ENCODE results near the gene HTT-AS. TPM values are rescaled to one million over a fixed set of nuclear protein-coding genes. Genes with fewer than 3 reads are reported as not detected.

HTT-AS gene
- polyA plus RNA-seq, 1 donor from 2014 or later = not detected

DNA sequence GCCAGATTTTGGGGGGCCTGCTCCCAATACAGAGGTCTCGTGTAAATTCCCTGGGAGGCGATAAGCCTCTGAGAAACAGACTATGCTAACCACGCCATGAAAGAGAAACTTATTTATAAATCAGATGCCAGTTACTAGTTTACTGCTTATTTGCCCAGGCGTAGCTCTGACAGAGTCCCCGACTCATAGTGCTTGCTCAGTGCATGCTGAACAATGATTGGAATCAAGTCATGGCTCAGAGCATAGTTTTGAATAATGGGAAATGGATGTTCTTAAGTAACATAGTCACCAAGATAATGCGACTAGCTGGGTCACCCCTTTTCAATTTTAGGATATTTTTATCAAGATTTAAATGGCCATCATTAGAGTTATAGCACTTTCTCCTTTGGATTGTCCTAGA is 40.0 kb upstream of the HTT-AS start:
- Histone ChIP-seq H3K36me3 (ENCODE audit: insufficient read depth, low read length) (peaks cover 10% of the 10 kb centered on the region), H3K27me3 (ENCODE audit: insufficient read depth, low read depth, low read length) (no peaks in the 10 kb centered on the region), H3K9ac (ENCODE audit: low read length) (no peak overlapping the region), H3K79me2 (replicated peaks; ENCODE audit: insufficient read depth, low read length) (no peaks in the 10 kb centered on the region), H3K9me3 (ENCODE audit: low read length) (no peaks in the 10 kb centered on the region), H4K20me1 (ENCODE audit: insufficient read depth) (no peaks in the 10 kb centered on the region), H3F3A (ENCODE audit: insufficient read depth, low read length, poor library complexity, severe bottlenecking) (no peaks in the 10 kb centered on the region), H3K27ac (ENCODE audit: low read length) (no peak overlapping the region), H3K4me2 (ENCODE audit: low read length) (no peak overlapping the region), H3K4me3 (ENCODE audit: low read length) (no peak overlapping the region), H3K9me2 (ENCODE audit: insufficient read depth, low read length) (no peaks in the 10 kb centered on the region), H2AFZ (ENCODE audit: low read depth, low read length) (no peak overlapping the region)
- TF ChIP-seq POLR2AphosphoS5 (IDR thresholded peaks at IDR 0.05) (no peak), RAD21 (conservative IDR thresholded peaks at IDR 0.05) (no peak), EZH2 (IDR thresholded peaks at IDR 0.05; ENCODE audit: borderline replicate concordance, insufficient read depth, low read length, poor library complexity, severe bottlenecking) (no peak), TAF1 (IDR thresholded peaks at IDR 0.05; ENCODE audit: low read depth) (no peak), EP300 (conservative IDR thresholded peaks at IDR 0.05; ENCODE audit: poor library complexity, severe bottlenecking) (no peak), SMC3 (conservative IDR thresholded peaks at IDR 0.05; ENCODE audit: poor library complexity) (no peak), MXI1 (conservative IDR thresholded peaks at IDR 0.05; ENCODE audit: poor library complexity, severe bottlenecking) (no peak)
- TF ChIP-seq, protein P1, sequence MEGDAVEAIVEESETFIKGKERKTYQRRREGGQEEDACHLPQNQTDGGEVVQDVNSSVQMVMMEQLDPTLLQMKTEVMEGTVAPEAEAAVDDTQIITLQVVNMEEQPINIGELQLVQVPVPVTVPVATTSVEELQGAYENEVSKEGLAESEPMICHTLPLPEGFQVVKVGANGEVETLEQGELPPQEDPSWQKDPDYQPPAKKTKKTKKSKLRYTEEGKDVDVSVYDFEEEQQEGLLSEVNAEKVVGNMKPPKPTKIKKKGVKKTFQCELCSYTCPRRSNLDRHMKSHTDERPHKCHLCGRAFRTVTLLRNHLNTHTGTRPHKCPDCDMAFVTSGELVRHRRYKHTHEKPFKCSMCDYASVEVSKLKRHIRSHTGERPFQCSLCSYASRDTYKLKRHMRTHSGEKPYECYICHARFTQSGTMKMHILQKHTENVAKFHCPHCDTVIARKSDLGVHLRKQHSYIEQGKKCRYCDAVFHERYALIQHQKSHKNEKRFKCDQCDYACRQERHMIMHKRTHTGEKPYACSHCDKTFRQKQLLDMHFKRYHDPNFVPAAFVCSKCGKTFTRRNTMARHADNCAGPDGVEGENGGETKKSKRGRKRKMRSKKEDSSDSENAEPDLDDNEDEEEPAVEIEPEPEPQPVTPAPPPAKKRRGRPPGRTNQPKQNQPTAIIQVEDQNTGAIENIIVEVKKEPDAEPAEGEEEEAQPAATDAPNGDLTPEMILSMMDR (IDR thresholded peaks at IDR 0.05; ENCODE audit: poor library complexity, severe bottlenecking) = no peak
- TF ChIP-seq, protein P2, sequence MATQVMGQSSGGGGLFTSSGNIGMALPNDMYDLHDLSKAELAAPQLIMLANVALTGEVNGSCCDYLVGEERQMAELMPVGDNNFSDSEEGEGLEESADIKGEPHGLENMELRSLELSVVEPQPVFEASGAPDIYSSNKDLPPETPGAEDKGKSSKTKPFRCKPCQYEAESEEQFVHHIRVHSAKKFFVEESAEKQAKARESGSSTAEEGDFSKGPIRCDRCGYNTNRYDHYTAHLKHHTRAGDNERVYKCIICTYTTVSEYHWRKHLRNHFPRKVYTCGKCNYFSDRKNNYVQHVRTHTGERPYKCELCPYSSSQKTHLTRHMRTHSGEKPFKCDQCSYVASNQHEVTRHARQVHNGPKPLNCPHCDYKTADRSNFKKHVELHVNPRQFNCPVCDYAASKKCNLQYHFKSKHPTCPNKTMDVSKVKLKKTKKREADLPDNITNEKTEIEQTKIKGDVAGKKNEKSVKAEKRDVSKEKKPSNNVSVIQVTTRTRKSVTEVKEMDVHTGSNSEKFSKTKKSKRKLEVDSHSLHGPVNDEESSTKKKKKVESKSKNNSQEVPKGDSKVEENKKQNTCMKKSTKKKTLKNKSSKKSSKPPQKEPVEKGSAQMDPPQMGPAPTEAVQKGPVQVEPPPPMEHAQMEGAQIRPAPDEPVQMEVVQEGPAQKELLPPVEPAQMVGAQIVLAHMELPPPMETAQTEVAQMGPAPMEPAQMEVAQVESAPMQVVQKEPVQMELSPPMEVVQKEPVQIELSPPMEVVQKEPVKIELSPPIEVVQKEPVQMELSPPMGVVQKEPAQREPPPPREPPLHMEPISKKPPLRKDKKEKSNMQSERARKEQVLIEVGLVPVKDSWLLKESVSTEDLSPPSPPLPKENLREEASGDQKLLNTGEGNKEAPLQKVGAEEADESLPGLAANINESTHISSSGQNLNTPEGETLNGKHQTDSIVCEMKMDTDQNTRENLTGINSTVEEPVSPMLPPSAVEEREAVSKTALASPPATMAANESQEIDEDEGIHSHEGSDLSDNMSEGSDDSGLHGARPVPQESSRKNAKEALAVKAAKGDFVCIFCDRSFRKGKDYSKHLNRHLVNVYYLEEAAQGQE (IDR thresholded peaks at IDR 0.05; ENCODE audit: borderline replicate concordance) = no peak

DNA sequence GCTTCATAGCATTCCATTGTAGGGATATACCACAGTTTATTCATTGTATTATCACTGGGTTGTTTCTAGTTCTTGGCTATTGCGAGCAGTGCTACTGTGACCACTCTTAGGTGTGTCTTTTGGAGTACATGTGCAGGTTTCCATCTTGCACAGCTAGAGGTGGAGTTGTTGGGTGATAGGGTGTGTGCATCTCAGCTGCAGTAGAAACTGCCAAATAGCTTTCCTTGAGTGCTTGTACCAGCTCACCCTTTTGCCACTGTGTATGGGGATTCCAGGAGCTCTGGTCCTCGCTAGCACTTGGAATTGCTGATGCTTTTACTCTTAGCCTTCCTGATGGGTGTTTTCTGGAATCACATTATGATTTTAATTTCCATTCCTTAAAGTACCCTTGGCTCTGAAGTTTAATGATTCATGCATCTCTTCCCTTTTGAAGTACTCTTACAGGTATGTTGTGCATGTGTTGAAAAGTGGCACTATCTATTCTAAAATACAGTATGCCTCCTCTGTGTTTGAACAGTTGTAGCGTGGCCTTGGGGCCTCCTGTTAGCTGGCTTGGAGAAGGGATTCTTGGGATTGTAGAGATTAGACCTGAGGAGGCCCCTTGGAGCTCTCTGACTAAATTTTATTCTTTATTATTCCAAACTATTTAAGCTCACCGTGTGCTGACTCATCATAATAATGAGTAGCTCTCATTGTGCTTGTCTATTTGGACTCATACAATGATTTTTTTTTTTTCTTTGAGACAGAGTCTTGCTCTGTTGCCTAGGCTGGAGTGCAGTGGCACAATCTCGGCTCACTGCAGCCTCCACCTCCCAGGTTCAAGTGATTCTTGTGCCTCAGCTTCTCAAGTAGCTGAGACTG is 38.5 kb upstream of the HTT-AS start:
- no peaks in the 10 kb centered on the region for H3K9me3 ChIP-seq (ENCODE audit: low read length)
- no peaks in the 10 kb centered on the region for H3K79me2 ChIP-seq (replicated peaks; ENCODE audit: insufficient read depth, low read length)
- no peak overlapping the region for H3K4me3 ChIP-seq (ENCODE audit: low read length)
- H3K27ac ChIP-seq (ENCODE audit: low read length) = no peak overlapping the region
- H3K36me3 ChIP-seq (ENCODE audit: insufficient read depth, low read length) = peaks cover 10% of the 10 kb centered on the region
- TF ChIP-seq RAD21 (conservative IDR thresholded peaks at IDR 0.05) (no peak), EP300 (conservative IDR thresholded peaks at IDR 0.05; ENCODE audit: poor library complexity, severe bottlenecking) (no peak), TAF1 (IDR thresholded peaks at IDR 0.05; ENCODE audit: low read depth) (no peak), EZH2 (IDR thresholded peaks at IDR 0.05; ENCODE audit: borderline replicate concordance, insufficient read depth, low read length, poor library complexity, severe bottlenecking) (no peak), SMC3 (conservative IDR thresholded peaks at IDR 0.05; ENCODE audit: poor library complexity) (no peak), POLR2AphosphoS5 (IDR thresholded peaks at IDR 0.05) (no peak), MXI1 (conservative IDR thresholded peaks at IDR 0.05; ENCODE audit: poor library complexity, severe bottlenecking) (no peak)
- TF ChIP-seq, protein P2 (IDR thresholded peaks at IDR 0.05; ENCODE audit: borderline replicate concordance) = no peak
- TF ChIP-seq, protein P1 (IDR thresholded peaks at IDR 0.05; ENCODE audit: poor library complexity, severe bottlenecking) = no peak
- H3F3A ChIP-seq (ENCODE audit: insufficient read depth, low read length, poor library complexity, severe bottlenecking) = no peaks in the 10 kb centered on the region
- H3K9me2 ChIP-seq (ENCODE audit: insufficient read depth, low read length) = no peaks in the 10 kb centered on the region
- H2AFZ ChIP-seq (ENCODE audit: low read depth, low read length) = no peak overlapping the region
- no peak overlapping the region for H3K4me2 ChIP-seq (ENCODE audit: low read length)
- no peak overlapping the region for H3K9ac ChIP-seq (ENCODE audit: low read length)
- no peaks in the 10 kb centered on the region for H4K20me1 ChIP-seq (ENCODE audit: insufficient read depth)
- H3K27me3 ChIP-seq (ENCODE audit: insufficient read depth, low read depth, low read length) = no peaks in the 10 kb centered on the region

Data from neural cell (in vitro differentiated cells).